GM19239 (cell line): ENCODE data around the gene XIRP1.
"Not testable (repeated sequence)": the region's sequence is repeated elsewhere in the genome, so short reads cannot be mapped to it uniquely, and the experiment has no call there.

Experiments
- DNase-seq: peaks from one replicate; pipeline ENCODE4 v3.0.0; 2011; ENCODE audit warnings: low spot score; ENCODE audit not compliant: insufficient read length
- FAIRE-seq: peaks from 2 replicates; lab custom pipeline; 2011; peaks lifted over from hg19 to GRCh38; lab: Jason Lieb, UNC

XIRP1 gene

DNA sequence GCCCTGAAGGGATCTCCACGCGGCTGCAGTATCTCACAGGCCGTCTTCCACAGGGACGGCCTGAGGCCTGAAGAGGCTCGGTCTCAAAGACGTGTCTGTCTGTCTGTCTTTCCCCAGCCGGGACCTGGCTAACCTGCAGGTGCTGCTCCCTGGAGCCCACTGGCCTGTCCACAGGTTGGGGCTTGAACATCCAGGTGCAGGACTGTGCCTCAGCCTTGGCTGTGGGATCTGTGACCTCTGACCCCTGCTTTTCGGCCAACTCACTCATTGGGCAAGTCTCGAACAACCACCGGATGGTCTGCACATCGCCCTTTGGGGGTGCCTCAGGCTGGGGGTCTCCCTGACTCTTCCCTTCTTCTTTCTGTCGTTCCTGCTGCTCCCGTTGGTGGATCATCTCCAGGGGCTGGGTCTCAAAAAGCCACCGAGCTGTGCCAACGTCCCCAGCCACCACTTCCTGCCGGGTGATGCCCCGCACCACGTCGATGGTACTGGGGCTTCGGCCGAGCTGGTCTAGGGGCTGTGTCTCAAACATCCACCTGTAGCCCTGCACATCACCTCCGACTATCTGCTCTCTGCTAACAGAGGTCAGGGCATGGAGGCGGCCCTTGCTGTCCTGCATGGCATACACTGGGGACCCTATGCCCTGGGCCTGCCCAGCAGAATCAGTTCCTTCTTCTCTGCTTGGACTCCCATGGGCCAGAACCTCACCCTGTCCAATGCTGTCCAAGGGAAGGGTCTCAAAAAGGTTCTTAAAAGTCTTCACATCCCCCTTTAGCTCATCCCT, 4.8 kb downstream of the XIRP1 start:
- DNase-seq (no peak), FAIRE-seq (no peak)

DNA sequence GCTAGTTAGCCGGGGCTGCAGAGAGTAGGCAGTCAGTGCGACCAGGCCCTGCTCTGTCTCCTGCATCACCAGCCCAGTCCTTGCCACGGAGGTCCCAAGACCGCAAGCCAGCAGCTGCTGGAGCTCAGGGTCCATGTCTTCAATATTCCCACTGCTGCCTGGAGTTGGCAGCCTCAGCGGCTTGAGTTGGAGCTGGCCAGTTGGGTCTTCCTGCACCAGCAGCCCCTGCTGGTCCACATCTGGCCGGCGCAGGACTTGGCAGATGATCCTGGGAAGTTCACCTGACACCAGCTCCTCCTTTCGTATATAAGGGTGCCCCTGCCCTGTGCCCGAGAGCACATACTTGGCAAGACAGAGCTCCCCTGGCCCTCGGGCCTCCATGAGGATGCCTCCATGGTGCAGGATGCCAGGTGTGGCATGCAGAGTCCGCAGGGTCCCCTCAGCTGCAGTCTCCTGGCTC, 5.7 kb downstream of the XIRP1 start:
- DNase-seq, result no peak
- FAIRE-seq, result no peak

DNA sequence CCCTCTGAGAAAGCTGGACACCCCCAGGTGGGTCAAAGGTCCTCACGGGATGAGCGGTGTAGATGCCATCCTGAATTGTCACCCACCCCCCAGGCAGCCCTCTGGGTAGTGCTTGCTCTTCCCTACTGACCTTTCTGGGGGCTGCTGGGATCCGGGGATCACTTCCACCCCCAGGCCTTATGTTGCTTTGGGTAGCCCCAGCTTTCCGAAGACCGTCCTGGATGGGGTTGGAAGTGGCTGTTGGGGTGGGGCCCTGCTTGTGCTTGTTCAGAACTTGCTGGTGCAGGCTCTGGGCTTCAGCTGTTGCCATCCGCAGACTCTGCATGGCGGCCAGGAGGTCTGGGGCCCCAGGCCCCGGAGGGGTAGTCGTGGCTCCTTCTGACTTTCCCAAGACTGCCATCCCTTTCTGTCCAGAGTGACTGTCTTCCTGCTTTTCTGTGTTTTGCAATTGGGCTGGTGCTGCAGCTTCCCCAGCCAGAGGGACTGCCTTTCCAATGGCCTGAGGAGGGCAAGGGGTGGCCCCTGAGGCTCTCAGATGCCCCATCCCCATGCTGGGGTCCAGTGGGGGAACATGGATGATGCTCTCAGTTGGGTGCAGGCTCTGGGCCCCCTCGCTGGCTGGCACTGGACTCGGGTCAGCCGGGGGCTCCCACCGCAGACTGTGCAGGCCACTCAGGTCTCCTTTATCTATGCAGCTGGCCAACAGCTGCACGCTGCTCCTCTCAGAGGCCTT, 6.3 kb downstream of the XIRP1 start:
- no peak for DNase-seq
- no peak for FAIRE-seq

DNA sequence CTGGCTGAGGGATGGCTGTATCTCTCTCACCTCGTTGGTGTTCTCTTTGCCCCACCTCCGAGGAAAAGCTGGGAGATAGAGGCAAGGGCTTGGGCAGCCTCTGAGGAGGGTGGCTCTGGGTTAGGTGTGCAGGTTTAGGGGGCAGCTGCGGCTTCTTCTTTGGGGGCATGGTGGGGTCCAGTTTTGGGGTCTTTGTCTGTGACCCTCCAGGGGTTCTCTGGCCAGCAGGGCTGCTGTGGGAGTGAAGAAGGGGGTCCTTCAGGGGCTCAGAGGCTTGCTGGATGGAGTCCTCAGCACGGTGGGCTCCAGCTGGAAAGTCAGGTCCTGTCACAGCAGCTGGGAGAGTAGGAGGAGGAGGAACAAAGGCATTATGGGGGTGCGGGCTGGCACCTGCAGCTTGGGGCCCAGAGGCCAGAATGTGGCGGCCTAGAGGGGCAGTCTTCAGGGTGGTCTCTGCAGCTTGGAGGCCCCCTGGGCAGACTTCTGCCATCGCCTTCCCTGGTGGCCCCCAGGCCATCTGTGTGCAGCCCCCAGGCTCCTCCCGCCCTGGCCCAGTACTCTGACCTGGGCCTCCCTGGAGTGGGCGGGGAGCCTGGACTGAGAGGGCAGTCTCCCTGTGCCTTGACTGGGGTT, 7.0 kb downstream of the XIRP1 start:
- no peak for DNase-seq
- FAIRE-seq, result no peak

DNA sequence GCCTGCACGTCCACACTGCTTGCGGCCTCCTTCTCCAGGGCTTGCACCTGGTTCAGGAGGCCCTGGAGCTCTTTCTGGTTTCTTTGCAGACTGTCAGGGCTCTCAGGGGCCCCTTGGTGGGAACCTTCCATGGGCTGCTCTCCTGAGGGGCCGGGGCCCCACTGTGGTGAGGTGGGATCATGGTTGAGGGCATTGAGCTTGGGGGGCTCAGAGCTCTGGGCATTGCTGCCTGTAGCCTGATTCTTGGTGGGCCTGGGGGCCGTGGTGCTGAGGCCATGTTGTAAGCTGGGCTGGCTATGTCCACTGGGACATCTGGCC, 7.5 kb downstream of the XIRP1 start:
- FAIRE-seq (no peak), DNase-seq (no peak)

DNA sequence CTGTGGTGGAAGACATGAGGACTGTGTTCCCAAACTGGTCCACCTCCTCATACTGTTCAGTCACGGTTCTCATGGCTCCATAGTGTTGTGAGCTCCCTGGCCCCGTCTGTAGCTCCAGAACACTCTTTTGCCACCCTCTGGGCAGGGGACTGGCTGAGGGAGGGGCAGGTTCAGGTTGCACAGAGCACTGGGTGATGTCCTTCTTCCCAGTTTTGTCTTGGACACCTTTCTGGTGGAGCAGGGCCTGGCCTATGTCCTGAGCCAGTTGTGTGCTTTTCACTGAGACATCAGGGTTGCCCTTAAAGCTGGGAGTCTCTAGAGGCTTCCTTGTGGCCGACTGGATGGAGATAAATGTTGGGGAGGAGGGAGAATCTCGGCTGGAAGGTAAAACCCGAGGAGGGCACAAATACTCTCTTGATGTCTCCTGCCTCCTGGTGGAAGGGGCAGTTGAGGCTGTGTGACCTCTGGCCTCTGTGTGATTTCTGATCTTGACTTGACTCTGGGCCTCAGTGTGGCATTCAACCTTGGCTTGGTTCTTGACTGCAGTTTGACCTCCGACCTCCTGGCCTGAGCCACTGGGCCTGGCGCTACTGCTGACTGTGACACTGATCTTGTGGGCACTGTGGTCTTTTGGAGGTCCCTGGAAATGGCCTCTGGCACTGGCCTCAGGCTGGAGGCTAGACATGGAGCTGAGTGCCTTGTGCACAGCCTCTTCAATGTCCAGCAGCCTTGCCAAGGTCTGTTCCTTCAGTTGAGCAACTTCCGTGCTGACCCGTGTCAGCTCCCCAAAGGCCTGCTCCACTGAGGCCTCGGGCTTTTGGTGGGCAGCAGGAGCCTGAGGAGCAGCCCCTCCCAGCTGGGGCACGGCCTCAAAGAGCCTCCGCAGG, 8.1 kb downstream of the XIRP1 start:
- no peak for FAIRE-seq
- DNase-seq, result no peak

DNA sequence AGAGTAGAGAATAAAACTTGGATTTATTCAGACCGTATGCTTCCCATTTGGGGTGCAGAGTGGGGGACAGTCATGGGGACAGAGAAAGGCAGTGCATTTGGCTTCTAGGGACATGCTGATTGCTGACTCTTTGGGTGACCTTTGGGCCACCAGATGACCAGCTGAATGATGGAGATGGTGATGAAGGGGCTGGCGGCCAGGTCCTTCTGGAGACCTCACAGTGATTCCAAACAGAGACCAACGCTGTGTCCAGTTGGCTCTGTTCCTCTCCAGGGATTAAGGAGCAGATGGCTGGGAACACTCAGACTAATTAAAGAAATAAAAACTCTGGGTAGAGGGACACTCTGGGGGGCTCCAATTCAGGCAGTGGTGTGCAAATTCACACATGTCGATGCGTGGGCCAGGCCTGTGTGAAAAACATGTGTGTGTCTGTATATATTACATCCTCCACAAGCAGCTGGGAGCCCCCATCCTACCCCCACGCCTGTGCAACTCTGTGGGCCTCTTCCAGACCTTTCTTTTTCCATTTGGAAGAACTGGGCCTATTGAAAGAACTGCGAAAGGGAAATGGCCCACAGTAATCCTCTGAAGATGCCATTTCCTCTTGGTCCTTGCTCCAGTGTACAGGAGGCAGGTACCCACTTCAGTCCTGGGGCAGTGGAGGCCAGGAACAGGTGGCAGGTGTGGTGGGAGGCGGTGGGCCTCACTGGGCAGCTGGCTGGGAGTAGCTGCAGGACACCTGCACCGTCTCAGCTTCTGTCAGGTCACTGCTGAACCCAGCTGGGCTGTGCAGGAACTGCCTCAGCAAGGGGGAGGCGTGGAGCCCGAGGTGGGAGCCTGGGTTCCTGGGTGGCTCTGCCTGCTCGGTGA, 8.9 kb downstream of the XIRP1 start:
- DNase-seq (no peak), FAIRE-seq (no peak)

DNA sequence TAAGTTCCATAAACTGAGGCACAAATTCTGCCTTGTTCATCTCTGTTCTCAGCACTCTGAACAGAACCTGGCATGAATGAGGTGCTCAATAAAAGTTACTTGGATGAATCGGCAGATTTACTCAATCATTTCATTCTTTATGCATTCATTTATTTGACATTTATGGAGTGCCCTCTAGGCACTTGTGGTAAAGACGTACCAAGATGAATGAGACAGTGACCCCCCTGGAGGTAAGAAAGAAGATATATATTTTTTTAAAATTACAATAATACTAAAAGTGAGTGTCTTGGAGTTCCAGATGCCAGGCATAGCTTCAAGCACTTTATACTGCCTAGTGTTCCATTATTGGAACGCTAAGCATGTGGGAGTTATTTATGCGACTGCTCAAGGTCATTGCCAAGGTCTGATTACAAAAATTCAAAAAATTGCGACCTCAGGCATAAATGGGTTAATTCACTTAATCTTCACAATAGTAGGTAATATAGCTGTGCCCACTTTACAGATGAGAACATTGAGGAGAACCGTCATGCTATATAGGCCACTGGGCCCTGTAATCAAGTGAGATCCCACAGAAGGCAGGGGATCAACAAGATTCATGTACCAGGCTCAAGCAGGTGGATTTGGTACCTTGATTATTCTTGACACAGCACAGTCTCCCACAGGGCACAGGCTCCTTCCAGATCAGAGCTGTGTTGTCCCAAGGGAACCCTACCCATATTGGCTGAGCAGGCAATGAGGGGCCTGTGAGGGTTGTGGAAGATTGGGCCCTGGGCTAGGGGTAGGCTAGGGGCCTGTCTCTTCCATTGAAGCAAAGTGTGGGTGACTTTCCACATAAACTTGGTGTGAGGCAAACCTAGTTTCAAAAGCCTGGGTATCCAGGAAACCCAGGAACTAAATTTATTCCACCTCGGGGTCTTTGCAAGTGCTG, 10.7 kb downstream of the XIRP1 start:
- FAIRE-seq (no peak), DNase-seq (no peak)

DNA sequence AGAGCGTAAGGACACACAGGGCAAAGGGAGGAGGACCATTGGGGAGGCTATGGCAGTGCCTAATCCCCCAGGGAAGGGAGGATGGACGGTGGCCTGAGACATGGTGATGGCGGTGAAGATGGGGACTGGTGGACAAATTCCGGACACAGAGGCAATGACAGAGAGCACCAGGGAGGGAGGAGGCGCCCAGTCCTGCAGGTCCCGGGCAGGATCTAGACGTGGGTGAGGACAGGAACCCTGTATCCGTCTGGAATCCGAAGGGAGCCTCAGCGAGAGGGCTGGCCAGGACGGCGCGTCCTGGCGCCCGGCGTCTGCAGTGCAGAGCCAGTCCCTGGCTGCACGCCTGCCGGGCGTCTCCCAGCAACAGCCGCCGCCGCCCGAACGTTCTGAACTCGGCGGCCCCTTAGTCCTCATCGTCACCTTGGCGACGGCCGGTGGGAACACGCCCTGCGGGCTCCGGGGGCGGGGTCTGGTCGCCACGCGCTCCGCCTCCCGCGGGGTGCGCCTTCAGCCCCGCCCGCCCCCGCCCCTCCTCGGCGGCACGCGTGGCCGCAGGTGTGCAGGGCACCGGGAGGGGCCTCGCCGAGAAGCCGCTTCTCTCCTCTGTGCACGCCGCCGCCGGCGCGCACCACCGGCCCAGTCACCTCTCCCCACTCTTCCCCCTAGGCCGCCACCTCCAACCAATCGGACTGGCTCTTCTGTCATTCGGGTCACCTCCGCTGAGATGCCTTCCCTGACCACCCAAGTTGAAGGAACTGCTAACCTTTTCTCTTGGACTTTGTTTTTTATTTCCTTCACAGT, 11.6 kb downstream of the XIRP1 start:
- peak; percentile 94 for DNase-seq
- FAIRE-seq, result no peak

DNA sequence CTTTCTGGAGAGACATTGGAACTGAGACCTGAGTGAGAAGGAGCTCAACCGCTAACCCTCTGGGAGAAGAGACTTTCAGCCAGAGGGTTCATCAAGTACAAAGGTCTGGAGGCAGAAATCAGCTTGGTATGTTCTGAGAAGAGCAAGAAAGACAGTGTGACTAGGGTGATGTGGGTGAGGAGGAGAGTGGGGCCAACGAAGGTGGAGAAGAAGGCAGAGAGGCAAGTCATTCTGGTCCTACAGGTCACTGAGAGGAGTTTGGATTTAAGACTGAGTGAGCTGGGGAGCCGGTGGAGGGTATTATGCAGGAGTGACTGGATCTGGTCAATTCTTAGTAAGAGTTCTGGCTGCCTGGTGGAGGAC, 12.2 kb downstream of the XIRP1 start:
- FAIRE-seq (no peak), DNase-seq (no peak)

DNA sequence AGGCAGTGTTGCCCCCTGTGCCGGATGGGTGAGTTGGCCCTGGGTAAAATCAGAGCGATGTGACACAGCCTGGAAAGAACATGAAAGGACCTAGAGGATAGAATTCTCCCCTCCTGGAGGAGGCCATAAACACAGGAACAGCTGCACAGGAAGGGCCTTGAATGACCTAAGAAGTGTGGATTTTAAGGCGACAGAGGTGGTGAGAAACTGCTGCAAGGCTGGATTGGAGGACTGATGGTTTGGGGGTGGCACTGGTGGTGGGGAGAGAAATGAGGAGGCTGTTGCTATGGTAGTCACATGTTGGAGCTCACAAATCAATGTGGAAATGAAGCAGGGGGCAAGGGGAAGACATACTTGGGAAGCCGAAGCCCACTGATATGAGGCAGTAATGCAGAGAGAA, 13.8 kb downstream of the XIRP1 start:
- FAIRE-seq (no peak), DNase-seq (no peak)

DNA sequence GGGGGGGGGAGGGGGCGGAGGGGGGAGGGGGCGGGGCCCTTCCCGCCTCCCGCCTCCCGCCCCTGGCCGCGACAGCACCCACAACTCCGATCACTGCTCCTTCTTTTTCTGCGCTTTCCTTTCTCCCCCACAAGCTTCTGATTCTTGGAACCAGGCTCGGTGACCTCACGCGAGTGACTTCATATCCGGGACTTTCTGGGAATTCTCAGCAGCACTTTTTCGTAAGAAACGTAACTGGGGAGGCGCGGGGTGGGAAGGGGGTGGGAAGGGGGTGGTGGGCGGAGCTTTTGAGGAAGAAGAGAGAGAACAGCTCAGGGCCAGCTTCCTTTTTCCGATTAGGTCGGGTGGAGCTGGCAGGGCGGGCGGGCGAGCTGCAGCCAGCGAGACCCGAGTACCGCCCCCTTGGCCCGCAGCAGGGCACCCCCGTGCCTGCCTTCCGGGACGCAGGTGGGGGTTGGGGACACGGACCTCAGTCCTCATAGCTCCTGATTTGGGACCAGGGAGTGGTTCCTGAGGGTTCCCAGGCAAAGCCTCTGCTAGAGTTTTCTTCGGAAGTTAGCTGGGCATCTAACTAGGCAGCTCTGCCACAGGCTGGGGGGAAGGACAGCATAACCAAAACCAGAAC, 14.6 kb downstream of the XIRP1 start:
- DNase-seq (peak; percentile 56), FAIRE-seq (no peak)

DNA sequence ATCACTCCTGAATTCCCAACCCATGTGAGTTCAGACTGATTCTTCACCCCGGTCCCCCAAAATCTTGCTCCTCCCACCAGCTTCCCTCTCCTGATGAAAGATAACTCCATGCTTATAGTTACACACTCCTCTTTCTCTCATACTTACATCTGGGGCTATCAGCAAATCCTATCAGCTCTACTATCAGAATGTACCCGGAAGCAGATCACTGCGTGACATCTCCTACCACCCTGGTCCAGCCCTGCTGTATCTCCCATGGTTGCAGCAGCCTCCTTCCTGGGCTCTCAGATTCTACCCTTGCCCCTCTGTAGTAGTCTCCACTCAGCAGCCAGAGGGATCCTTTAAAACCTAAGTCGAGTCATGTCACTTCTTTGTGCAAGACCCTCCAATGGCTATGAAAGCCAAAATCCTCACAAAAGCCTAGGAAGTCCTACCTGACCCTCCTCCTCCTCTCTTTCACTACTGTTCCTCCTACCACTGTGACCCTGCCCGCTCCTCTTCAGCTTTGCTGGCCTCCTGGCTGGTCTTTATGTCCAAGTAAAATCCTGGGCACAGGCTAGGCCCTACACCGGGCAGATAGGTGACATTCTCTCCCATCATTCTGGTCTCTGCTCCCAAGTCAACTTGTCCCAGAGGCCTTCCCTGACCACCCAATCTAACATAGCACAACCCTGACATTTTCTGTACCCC, 16.2 kb downstream of the XIRP1 start:
- no peak for FAIRE-seq
- no peak for DNase-seq

DNA sequence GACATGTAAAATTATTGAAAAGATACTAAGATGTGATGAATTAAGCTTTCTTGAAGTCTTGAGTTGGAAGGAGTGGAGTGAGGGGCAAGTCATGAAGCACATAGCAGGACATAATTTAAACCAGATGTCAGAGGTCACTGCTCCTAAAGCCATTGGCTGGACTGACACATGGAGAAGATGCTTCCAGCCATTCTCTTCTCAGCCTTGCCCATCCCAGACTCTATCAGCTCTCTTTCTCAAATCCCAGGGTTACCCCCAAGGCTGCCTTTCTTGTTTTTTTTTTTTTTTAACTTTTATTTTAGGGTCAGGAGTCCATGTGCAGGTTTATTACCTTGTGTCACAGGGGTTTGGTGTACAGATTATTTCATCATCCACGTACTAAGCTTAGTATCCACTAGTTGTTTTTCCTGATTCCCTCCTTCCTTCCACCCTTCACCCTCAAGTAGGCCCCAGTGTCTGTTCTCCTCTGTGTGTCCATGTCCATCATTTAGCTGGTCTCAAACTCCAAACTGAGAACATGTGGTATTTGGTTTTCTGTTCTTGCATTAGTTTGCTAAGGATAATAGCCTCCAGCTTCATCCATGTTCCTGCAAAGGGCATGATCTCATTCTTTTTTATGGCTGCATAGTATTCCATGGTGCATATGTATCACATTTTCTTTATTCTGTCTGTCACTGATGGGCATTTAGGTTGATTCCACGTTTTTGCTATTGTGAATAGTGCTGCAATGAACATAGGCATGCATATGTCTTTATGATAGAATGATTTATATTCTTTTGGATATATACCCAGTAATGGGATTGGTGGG, 18.9 kb downstream of the XIRP1 start:
- DNase-seq, result no peak
- FAIRE-seq, result no peak

DNA sequence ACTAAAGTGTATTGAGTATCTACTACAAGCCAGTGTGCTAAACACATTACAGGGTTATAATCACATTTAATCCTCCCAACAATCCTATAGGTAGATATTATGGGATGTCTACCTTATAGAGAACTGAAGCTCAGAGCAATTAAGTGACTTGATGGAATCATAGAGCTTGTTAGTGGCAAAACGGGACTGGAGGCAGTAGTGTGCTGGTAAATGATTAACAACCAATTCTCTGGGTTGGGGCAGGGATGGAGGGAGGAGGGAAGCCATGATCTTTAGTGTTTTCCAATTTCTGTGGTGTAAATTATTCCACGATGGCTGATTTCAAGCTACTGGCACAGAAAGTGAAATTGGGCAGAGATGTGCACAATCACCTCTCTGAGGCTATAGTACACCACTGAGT, 20.5 kb downstream of the XIRP1 start:
- FAIRE-seq (no peak), DNase-seq (no peak)

DNA sequence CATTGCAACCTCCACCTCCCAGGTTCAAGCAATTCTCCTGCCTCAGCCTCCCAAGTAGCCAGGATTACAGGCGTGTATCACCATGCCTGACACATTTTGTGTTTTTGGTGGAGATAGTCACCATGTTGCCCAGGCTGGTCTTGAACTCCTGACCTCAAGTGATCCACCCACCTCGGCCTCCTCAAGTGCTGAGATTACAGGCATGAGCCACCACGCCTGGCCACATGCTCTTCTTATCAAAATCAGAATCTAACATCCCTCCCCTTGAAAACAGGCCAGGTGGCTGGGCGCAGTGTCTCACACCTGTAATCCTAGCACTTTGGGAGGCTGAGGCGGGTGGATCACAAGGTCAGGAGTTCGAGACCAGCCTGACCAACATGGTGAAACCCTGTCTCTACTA, 21.5 kb downstream of the XIRP1 start:
- FAIRE-seq, DNase-seq: not testable (repeated sequence)
